NCI-H2029 (cell line): ENCODE data around the gene PCGF3.
A peak's percentile ranks its signal among the peaks of the same experiment; 100 is the strongest.
"Not testable (repeated sequence)": the region's sequence is repeated elsewhere in the genome, so short reads cannot be mapped to it uniquely, and the experiment has no call there.

Experiments used
- DNase-seq: peaks from one replicate; lab custom pipeline; 2025; lab: John Stamatoyannopoulos, UW

Gene PCGF3

GRCh38 chr4:742742-743311, 37.2 kb downstream of the PCGF3 start:
- peak; percentile 14 for DNase-seq

- DNase-seq = no peak
These were observed 38.0 kb downstream of the PCGF3 start for GRCh38 chr4:743463-744211.

GRCh38 chr4:744212-744841, 38.7 kb downstream of the PCGF3 start:
- no peak for DNase-seq

DNA sequence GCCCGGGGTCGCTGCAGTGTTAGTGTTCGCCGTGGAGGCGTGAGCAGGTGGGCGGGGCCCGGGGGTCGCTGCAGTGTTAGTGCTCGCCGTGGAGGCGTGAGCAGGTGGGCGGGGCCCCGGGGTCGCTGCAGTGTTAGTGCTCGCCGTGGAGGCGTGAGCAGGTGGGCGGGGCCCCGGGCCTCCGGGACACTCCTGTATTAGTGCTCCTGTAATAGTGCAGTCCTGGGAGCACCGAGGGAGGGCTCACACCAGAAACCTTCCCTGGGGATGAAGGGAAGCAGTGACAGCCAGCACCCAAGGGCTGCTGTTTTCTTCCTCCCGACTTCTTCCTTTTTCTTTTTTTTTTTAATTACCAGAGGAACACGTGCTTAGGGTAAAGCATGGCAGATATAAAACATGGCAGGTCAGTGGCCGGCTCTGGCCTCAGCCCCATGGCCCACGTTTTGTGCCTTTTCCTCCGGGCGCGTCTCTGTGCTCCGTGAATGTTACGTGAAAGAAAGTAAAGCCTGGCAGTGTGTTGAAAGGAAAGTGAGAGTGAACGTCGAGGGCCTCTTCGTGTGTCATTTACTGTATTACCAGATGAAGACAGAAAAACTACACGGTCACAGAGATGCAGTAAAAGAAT, 42.0 kb downstream of the PCGF3 start:
- DNase-seq = no peak

DNA sequence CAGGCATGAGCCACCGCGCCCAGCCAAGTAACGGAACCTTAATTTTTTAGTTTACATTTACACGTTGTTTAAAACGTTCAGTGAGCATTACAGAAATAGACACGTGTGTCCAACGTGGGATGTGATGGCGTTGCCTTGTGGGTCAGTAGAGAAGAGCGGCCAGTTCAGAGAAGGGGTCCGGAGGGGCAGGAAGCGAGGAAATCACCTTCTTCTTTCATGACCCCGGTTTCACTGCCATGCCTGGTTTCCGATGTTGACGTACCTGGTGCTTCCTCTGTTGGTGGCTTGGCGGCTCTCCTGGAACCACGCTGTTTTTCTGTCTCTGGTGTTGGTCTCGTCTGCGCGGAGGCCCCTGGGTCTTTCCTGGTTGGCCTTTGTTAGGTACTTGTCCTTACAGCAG, 42.8 kb downstream of the PCGF3 start:
- no peak for DNase-seq

- no peak for DNase-seq
These were observed 44.4 kb downstream of the PCGF3 start for GRCh38 chr4:749698-750666.

- no peak for DNase-seq
These were observed 46.0 kb downstream of the PCGF3 start for GRCh38 chr4:751676-752075.

GRCh38 chr4:752196-752861, 46.7 kb downstream of the PCGF3 start:
- DNase-seq = no peak

GRCh38 chr4:753186-753585, 47.6 kb downstream of the PCGF3 start:
- DNase-seq = not testable (repeated sequence)

DNA sequence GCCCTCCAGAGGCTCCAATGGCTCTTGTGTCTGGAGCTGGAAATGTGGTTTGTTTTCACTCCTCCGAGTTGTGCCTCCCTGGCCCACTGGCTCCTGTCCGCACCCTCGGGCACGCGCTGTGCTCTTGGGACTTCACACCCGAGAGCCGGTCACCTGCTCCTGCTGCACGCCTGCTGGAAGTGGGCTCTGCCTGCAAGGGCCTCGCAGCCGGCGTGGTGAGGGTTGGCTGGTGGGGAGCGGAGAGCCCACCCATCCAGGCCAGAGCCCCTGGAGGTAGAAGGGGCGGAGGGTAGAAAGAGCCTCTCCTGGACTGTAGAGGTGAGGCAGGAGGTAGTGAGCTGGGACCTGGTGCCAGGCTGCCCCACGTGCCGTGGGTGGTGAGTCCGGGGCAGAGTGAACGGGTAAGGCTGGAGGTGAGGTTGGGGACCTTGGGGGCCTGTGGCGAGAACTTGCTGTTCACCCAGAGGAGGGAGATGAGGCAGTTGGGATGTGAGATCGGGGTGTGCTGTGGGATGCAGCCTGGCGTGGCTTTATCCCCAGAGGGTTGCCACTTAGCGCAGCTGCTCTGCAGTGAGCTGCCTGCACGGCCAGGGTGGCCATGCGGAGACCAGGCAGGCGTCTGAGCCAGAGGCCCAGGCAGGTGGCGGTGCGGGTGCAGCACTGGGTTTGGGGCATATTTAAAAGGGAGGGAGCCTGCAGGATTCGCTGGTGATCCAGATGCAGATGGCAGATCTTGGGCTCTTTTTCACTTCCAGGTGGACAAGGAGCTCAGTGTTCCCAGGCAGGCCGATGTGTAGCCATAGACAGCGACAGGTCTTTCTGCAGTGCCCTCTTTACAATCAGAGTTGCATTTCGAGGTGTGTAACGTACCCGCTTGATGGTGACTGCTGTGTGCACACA, 48.8 kb downstream of the PCGF3 start:
- no peak for DNase-seq

- DNase-seq = no peak
These were observed 51.5 kb downstream of the PCGF3 start for GRCh38 chr4:757111-757510.

- DNase-seq = not testable (repeated sequence)
These were observed 54.2 kb downstream of the PCGF3 start for GRCh38 chr4:759810-760209.

DNA sequence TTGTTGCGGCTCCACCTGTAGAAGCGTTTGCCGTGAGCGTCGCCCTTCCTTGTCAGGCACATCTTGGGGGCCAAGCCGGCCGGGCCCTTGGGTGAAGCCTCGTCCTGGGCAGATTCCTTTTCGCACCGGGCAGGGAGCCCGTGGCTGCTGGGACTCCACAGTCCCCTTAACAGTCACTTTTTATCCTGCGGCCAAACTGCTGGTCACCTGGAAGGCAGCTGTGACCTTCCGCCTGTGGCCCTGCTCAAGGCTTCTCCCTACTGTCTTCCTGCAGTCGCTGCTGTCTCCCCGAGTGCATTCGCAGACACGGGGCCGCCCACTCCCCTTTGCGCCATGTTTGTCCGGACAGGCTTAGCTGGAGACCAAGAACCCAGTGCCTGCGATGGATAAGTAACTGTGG, 55.0 kb downstream of the PCGF3 start:
- DNase-seq = no peak

- no peak for DNase-seq
These were observed 55.5 kb downstream of the PCGF3 start for GRCh38 chr4:761086-761485.

GRCh38 chr4:761739-762138, 56.1 kb downstream of the PCGF3 start:
- DNase-seq = no peak

DNA sequence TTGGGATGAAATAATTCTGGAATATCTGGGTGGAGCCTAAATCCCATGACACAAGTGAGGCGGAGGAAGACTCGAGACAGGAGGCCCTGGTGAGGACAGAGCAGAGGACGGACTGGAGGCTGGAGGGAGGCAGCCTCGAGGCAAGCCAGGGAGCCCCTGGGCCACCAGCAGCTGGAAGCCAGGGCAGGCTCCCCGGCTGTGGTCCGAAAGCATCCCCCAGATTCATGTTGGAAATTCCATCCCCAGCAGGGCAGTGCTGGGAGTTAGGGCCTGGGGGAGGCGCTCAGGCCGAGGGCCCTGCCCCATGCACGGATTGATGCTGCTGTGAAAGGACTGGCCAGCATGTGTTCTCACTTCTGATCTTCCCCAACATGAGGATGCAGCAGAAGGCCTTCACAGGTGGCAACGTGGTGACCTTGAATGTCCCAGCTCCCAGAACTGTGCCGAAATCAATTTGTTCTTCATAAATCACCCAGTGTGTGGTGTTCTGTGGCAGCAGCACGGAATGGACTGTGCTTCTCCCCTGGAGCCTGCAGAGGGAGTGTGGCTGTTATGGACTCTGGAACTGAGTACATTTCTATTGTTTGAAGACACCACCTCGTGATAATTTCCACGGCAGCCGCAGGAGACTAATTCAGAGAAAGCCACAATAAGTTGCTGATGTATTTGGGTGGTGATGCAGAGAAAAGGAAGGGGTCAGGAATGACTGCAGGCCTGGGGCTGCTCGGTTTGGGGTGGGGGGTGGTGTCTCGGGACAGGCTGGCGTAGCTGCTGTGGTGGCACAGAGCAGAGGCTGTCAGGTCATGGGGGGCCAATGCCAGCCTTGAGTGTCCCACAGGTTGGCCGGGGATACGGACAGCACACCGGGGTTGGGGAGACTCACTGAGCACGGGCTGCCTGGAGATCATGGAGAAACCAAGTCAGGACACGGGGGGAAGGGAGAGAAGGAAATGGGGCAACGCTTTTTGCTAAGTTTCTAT, 56.9 kb downstream of the PCGF3 start:
- DNase-seq = no peak

DNA sequence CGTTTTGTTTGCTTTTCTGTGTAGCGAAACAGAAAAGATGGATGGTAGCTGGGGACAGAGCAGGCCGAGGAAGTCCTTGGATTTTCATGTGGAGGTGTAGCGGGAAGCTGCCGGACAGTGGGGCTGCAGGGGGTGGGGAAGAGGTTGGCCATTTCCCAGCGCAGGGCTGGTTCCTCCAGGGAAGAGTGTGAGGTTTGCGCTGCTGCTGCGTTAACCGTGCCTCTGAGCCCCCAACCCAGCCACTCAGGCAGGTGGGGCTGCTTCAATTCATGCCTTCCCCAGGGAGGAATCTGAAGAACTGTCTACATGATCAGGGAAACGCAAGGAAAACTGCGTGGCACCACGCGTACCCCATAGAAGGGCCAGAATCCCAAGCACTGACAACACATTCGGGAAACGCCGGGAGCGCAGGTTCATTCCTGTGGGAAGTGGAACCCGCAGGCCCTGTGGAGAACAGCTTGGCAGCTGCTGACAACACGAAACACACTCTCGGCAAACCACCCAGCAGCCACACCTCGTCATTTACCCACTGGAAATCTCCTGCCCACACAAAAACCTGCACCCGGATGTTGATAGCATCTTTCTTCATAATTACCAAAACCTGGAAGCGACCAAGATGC, 57.7 kb downstream of the PCGF3 start:
- DNase-seq = no peak

GRCh38 chr4:763922-764321, 58.3 kb downstream of the PCGF3 start:
- no peak for DNase-seq
